Activated CD8-positive, alpha-beta T cell treated with anti-CD3 and anti-CD28 coated beads, Interleukin-2, amount 10 ng/mL, durations not matched to agents 7 days and 5 days (primary cell): ENCODE measurements around the gene HSD11B2. TPM values are rescaled to one million over a fixed set of nuclear protein-coding genes. Genes with fewer than 3 reads are reported as not detected.

Experiments
- ATAC-seq: fragments of 150-1000 bp; cut with Tn5 transposase; one replicate; pipeline ENCODE4 v1.10.0; 2021; ENCODE audit warnings: moderate library complexity
- CTCF ChIA-PET: fragments of 350-600 bp; sonication (Branson Sonifier 250); formaldehyde crosslinking; loops from one replicate; lab custom pipeline; 2021; ENCODE audit warnings: antibody characterized with exemption; lab: Charles Lee
- POLR2A ChIA-PET: fragments of 350-600 bp; sonication (Branson Sonifier 250); formaldehyde crosslinking; loops from one replicate; lab custom pipeline; 2021; ENCODE audit warnings: antibody characterized with exemption; lab: Charles Lee
- DNase-seq: peaks from one replicate; pipeline ENCODE4 v3.0.0-alpha.2; 2020
- H3K27ac Mint-ChIP-seq: one replicate; pipeline ENCODE4 v1.8.0; 2021; ENCODE audit warnings: mild to moderate bottlenecking, mixed read lengths
- H3K27me3 Mint-ChIP-seq: one replicate; pipeline ENCODE4 v1.8.0; 2021; ENCODE audit warnings: low read depth, mixed read lengths
- H3K36me3 Mint-ChIP-seq: one replicate; pipeline ENCODE4 v1.8.0; 2021; ENCODE audit warnings: low read depth, mixed read lengths
- H3K4me1 Mint-ChIP-seq: one replicate; pipeline ENCODE4 v1.8.0; 2021; ENCODE audit warnings: low read depth, mixed read lengths
- H3K4me3 Mint-ChIP-seq: one replicate; pipeline ENCODE4 v1.8.0; 2021; ENCODE audit warnings: mild to moderate bottlenecking, mixed read lengths
- H3K9me3 Mint-ChIP-seq: one replicate; pipeline ENCODE4 v1.8.0; 2022; ENCODE audit warnings: mixed read lengths; ENCODE audit not compliant: insufficient read depth
- total RNA-seq, 2 experiments: library from RNA; stranded (reverse); gene quantifications; one replicate each; pipeline ENCODE4 v1.2.3, GENCODE V29; 2021

HSD11B2 gene
- total RNA-seq, 2 experiments from 2014 or later = not detected

- Mint-ChIP-seq H3K4me1 (peaks cover 7% of the 10 kb centered on the region), H3K9me3 (no peaks in the 10 kb centered on the region), H3K36me3 (no peaks in the 10 kb centered on the region), H3K27ac (no peak overlapping the region), H3K4me3 (no peak overlapping the region), H3K27me3 (peaks cover 29% of the 10 kb centered on the region)
- POLR2A ChIA-PET = no interaction called here
- DNase-seq (no peak), ATAC-seq (no peak)
- CTCF ChIA-PET = interaction anchor here (0.8 to 5.0 kb wide), 13 partner anchors 14 to 194 kb away, joined by 3 to 34 read pairs (median 6); no protein-coding TSS in a partner anchor
These were observed 32.2 kb upstream of the HSD11B2 start for GRCh38 chr16:67398546-67399217.

GRCh38 chr16:67399218-67399733, 31.6 kb upstream of the HSD11B2 start:
- DNase-seq = peak; percentile 55
- ATAC-seq = peak; percentile 81
- no peak overlapping the region for H3K27ac Mint-ChIP-seq
- H3K27me3 Mint-ChIP-seq = peaks cover 23% of the 10 kb centered on the region
- no peak overlapping the region for H3K4me3 Mint-ChIP-seq
- ChIA-PET CTCF (interaction anchor here (0.6 to 5.0 kb wide), 35 partner anchors 10 to 295 kb away, joined by 3 to 34 read pairs (median 4); partner anchors contain the start of genes FHOD1, TMEM208 and ZDHHC1), POLR2A (no interaction called here)
- H3K36me3 Mint-ChIP-seq = no peaks in the 10 kb centered on the region
- H3K4me1 Mint-ChIP-seq = peaks cover under 1% of the 10 kb centered on the region
- no peaks in the 10 kb centered on the region for H3K9me3 Mint-ChIP-seq

- ChIA-PET CTCF (interaction anchor here (0.6 to 5.0 kb wide), 35 partner anchors 11 to 296 kb away, joined by 3 to 34 read pairs (median 4); partner anchors contain the start of genes FHOD1, TMEM208 and ZDHHC1), POLR2A (no interaction called here)
- DNase-seq (no peak), ATAC-seq (no peak)
- H3K9me3 Mint-ChIP-seq = no peaks in the 10 kb centered on the region
- H3K27me3 Mint-ChIP-seq = peaks cover 19% of the 10 kb centered on the region
- H3K27ac Mint-ChIP-seq = no peak overlapping the region
- H3K36me3 Mint-ChIP-seq = no peaks in the 10 kb centered on the region
- no peaks in the 10 kb centered on the region for H3K4me1 Mint-ChIP-seq
- H3K4me3 Mint-ChIP-seq = no peak overlapping the region
These were observed 30.9 kb upstream of the HSD11B2 start for GRCh38 chr16:67399749-67400704.

GRCh38 chr16:67400901-67401300, 30.0 kb upstream of the HSD11B2 start:
- ChIA-PET CTCF (interaction anchor here (1.3 to 5.0 kb wide), 2 partner anchors 12 to 140 kb away, joined by 3 to 34 read pairs; no protein-coding TSS in a partner anchor), POLR2A (no interaction called here)
- Mint-ChIP-seq H3K27ac (no peak overlapping the region), H3K36me3 (no peaks in the 10 kb centered on the region), H3K27me3 (peaks cover 10% of the 10 kb centered on the region), H3K9me3 (no peaks in the 10 kb centered on the region), H3K4me3 (no peak overlapping the region), H3K4me1 (no peaks in the 10 kb centered on the region)
- ATAC-seq = no peak
- no peak for DNase-seq

GRCh38 chr16:67403976-67404555, 26.9 kb upstream of the HSD11B2 start:
- DNase-seq (no peak), ATAC-seq (no peak)
- Mint-ChIP-seq H3K4me3 (no peak overlapping the region), H3K4me1 (no peaks in the 10 kb centered on the region), H3K9me3 (no peaks in the 10 kb centered on the region), H3K27me3 (peaks cover 10% of the 10 kb centered on the region), H3K27ac (no peak overlapping the region), H3K36me3 (no peaks in the 10 kb centered on the region)
- ChIA-PET CTCF (interaction anchor here (1.3 kb wide), 1 partner anchor 24 kb away, joined by 3 read pairs; no protein-coding TSS in a partner anchor), POLR2A (no interaction called here)

- Mint-ChIP-seq H3K4me1 (no peaks in the 10 kb centered on the region), H3K27me3 (peaks cover 10% of the 10 kb centered on the region), H3K36me3 (no peaks in the 10 kb centered on the region), H3K9me3 (no peaks in the 10 kb centered on the region), H3K27ac (no peak overlapping the region), H3K4me3 (no peak overlapping the region)
- DNase-seq (no peak), ATAC-seq (no peak)
- POLR2A ChIA-PET = no interaction called here
- CTCF ChIA-PET = interaction anchor here (1.3 kb wide), 1 partner anchor 23 kb away, joined by 3 read pairs; no protein-coding TSS in a partner anchor
These were observed 26.1 kb upstream of the HSD11B2 start for GRCh38 chr16:67404740-67405226.

GRCh38 chr16:67405336-67405735, 25.6 kb upstream of the HSD11B2 start:
- Mint-ChIP-seq H3K27ac (no peak overlapping the region), H3K9me3 (no peaks in the 10 kb centered on the region), H3K4me3 (no peak overlapping the region), H3K27me3 (peaks cover 10% of the 10 kb centered on the region), H3K36me3 (no peaks in the 10 kb centered on the region), H3K4me1 (no peaks in the 10 kb centered on the region)
- ChIA-PET POLR2A (no interaction called here), CTCF (interaction anchor here (0.6 to 1.3 kb wide), 2 partner anchors 23 to 181 kb away, joined by 3 to 4 read pairs; no protein-coding TSS in a partner anchor)
- DNase-seq (no peak), ATAC-seq (no peak)

- DNase-seq = no peak
These were observed 24.6 kb upstream of the HSD11B2 start for GRCh38 chr16:67406111-67406971.

GRCh38 chr16:67407176-67407787, 23.6 kb upstream of the HSD11B2 start:
- H3K9me3 Mint-ChIP-seq = no peaks in the 10 kb centered on the region
- no peak overlapping the region for H3K4me3 Mint-ChIP-seq
- no peaks in the 10 kb centered on the region for H3K36me3 Mint-ChIP-seq
- DNase-seq (no peak), ATAC-seq (no peak)
- no peak overlapping the region for H3K27ac Mint-ChIP-seq
- ChIA-PET CTCF (interaction anchor here (0.8 to 1.0 kb wide), 2 partner anchors 21 to 147 kb away, joined by 3 read pairs; no protein-coding TSS in a partner anchor), POLR2A (no interaction called here)
- H3K4me1 Mint-ChIP-seq = no peaks in the 10 kb centered on the region
- peaks cover 4% of the 10 kb centered on the region for H3K27me3 Mint-ChIP-seq

More at GRCh38 chr16:67406111-67406971, 24.6 kb upstream of the HSD11B2 start:
- no peaks in the 10 kb centered on the region for H3K36me3 Mint-ChIP-seq
- H3K27me3 Mint-ChIP-seq = peaks cover 9% of the 10 kb centered on the region
- no peaks in the 10 kb centered on the region for H3K9me3 Mint-ChIP-seq
- no peak overlapping the region for H3K27ac Mint-ChIP-seq
- no peak overlapping the region for H3K4me3 Mint-ChIP-seq
- ChIA-PET POLR2A (no interaction called here), CTCF (no interaction called here)
- ATAC-seq = no peak
- H3K4me1 Mint-ChIP-seq = no peaks in the 10 kb centered on the region

- CTCF ChIA-PET = interaction anchor here (0.8 to 1.0 kb wide), 2 partner anchors 20 to 147 kb away, joined by 3 read pairs; no protein-coding TSS in a partner anchor
- Mint-ChIP-seq H3K9me3 (no peaks in the 10 kb centered on the region), H3K4me3 (no peak overlapping the region), H3K36me3 (no peaks in the 10 kb centered on the region), H3K4me1 (no peaks in the 10 kb centered on the region), H3K27ac (no peak overlapping the region), H3K27me3 (peaks cover 3% of the 10 kb centered on the region)
- DNase-seq = no peak
- POLR2A ChIA-PET = interaction anchor here (0.6 kb wide), 1 partner anchor 30 kb away, joined by 3 read pairs; no protein-coding TSS in a partner anchor
- no peak for ATAC-seq
These were observed 23.0 kb upstream of the HSD11B2 start for GRCh38 chr16:67407788-67408452.
